ENCODE data around the gene HACD2. TPM values are rescaled to one million over a fixed set of nuclear protein-coding genes. Genes with fewer than 3 reads are reported as not detected.
A peak's percentile ranks its signal among the peaks of the same experiment; 100 is the strongest.

HACD2 gene
- total RNA-seq, 1 experiment from 2014 or later, result 27.4 TPM

- Mint-ChIP-seq H3K36me3 (ENCODE audit: insufficient read depth in 1 of 3, low read depth in 3 of 3) (no peaks in the 10 kb centered on the region; a peak in 1 of 7 replicates), H3K9me3 (0 out of 5 replicates have a peak, but pooled peaks cover 0 to 2% of the 10 kb centered on the region in 2 experiments), H3K27me3 (ENCODE audit: low read depth) (peaks cover 68% of the 10 kb centered on the region), H3K27ac (no peak overlapping the region), H3K4me1 (peaks cover 11 to 20% of the 10 kb centered on the region in 2 experiments), H3K4me3 (peak overlapping the region in 1 of 2 experiments; percentile 62; a peak in 2 of 5 replicates)
- Histone ChIP-seq H4K20me1 (ENCODE audit: control insufficient read depth, insufficient read depth, insufficient read length) (no peaks in the 10 kb centered on the region), H4K8ac (replicated peaks; ENCODE audit: insufficient read length, low read depth, low read length) (no peak overlapping the region), H3K23ac (ENCODE audit: insufficient read length, low read depth, low read length) (no peak overlapping the region), H2AFZ (ENCODE audit: low read length) (no peak overlapping the region), H3K9ac (ENCODE audit: extremely low read depth, insufficient read length, low read length) (no peak overlapping the region), H3K23me2 (ENCODE audit: insufficient read length, low read depth, low read length, poor library complexity, severe bottlenecking) (peaks cover 9% of the 10 kb centered on the region), H3K4ac (ENCODE audit: low read depth, low read length) (no peak overlapping the region), H3K14ac (ENCODE audit: insufficient read depth, low read length) (no peak overlapping the region), H3K79me2 (ENCODE audit: insufficient read depth, low read length) (no peaks in the 10 kb centered on the region), H3K18ac (ENCODE audit: insufficient read length, low read depth, low read length) (no peak overlapping the region), H3K56ac (ENCODE audit: insufficient read length, low read depth, low read length) (no peak overlapping the region), H2BK12ac (ENCODE audit: insufficient read length, low read depth, low read length) (no peak overlapping the region), H2AK5ac (ENCODE audit: insufficient read length, low read length) (no peak overlapping the region), H4K91ac (ENCODE audit: insufficient read length, low read depth, low read length) (no peak overlapping the region), H3K9me3 (ENCODE audit: control insufficient read depth, low read depth, low read length) (no peaks in the 10 kb centered on the region), H3K4me2 (ENCODE audit: insufficient read depth, insufficient read length, low read length) (no peak overlapping the region), H3T11ph (ENCODE audit: low read length) (no peak overlapping the region), H3K27me3 (ENCODE audit: insufficient read depth, low read length) (peaks cover 9% of the 10 kb centered on the region; the same call in 1 of the 2 replicates), H2BK5ac (ENCODE audit: insufficient read length, low read length) (no peak overlapping the region), H3K79me1 (ENCODE audit: insufficient read depth, low read depth, low read length, poor library complexity, severe bottlenecking) (no peaks in the 10 kb centered on the region), H4K5ac (ENCODE audit: insufficient read length, low read depth, low read length) (no peak overlapping the region), H2BK15ac (ENCODE audit: low read depth, low read length) (no peak overlapping the region), H2BK20ac (ENCODE audit: low read depth, low read length, poor library complexity, severe bottlenecking) (no peak overlapping the region), H3K27ac (ENCODE audit: insufficient read length, low read depth, low read length) (no peak overlapping the region), H2BK120ac (ENCODE audit: low read depth, low read length, poor library complexity, severe bottlenecking) (no peak overlapping the region), H3K4me1 (ENCODE audit: insufficient read depth, low read length) (no peaks in the 10 kb centered on the region)
- no peak for TF ChIP-seq CTCF (conservative IDR thresholded peaks at IDR 0.05)
- no peak for DNase-seq
- WGBS (ENCODE audit: extremely low coverage, insufficient read length, low lambda C conversion rate), result no CpG with 5 or more reads among the region's 6 CpGs
Measured at GRCh38 chr3:123446610-123447109, 138.2 kb downstream of the HACD2 start.

Data from H9 (cell line).